BE2C (cell line): Measurements from ENCODE around the gene PKNOX1.

ENCODE experiments used
- DNase-seq: peaks from one replicate; pipeline ENCODE4 v3.0.0-alpha.2; 2020
- H3K27me3 ChIP-seq: fragments of 250-450 bp; sonication (Bioruptor Pico); 2 replicates; pipeline ENCODE4 v1.5.1; 2020; ENCODE audit warnings: mild to moderate bottlenecking
- H3K36me3 ChIP-seq: fragments of 250-450 bp; sonication (Bioruptor Pico); 2 replicates; pipeline ENCODE4 v1.5.1; 2020; ENCODE audit warnings: mild to moderate bottlenecking
- H3K4me1 ChIP-seq: fragments of 250-450 bp; sonication (Bioruptor Pico); 2 replicates; pipeline ENCODE4 v1.5.1; 2020
- H3K4me3 ChIP-seq: 2 replicates; pipeline ENCODE4 v1.5.1; 2011; ENCODE audit warnings: low read depth, low read length
- H3K9me3 ChIP-seq: fragments of 250-450 bp; sonication (Bioruptor Pico); 2 replicates; pipeline ENCODE4 v1.5.1; 2020
- TF ChIP-seq, protein P1 (sequence below): IDR thresholded peaks from 2 replicates; pipeline ENCODE4 v1.5.1; 2012; ENCODE audit warnings: mild to moderate bottlenecking, low read depth, low read length

The PKNOX1 gene

DNA sequence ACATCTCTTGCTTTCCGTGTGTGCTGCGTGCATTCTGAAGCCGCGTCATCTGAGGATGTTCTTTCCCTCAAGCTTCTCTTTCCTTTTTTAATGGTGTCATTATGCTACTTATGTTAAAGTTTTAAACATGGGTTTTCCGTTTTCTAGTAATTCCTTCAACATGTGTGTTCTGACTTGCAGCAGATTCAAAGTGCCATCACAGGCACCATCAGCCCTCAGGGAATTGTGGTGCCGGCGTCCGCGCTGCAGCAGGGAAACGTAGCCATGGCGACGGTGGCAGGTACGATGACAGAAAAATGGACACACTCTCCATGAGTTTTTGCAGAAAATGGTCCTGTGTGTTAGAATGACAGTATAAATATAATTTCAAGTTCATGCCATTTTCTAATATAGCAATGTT lies 42.4 kb downstream of the PKNOX1 start:
- Histone ChIP-seq H3K4me3 (no peak overlapping the region), H3K36me3 (peaks cover 28% of the 10 kb centered on the region), H3K9me3 (no peaks in the 10 kb centered on the region), H3K4me1 (peaks cover 6% of the 10 kb centered on the region), H3K27me3 (no peaks in the 10 kb centered on the region)
- TF ChIP-seq, protein P1, sequence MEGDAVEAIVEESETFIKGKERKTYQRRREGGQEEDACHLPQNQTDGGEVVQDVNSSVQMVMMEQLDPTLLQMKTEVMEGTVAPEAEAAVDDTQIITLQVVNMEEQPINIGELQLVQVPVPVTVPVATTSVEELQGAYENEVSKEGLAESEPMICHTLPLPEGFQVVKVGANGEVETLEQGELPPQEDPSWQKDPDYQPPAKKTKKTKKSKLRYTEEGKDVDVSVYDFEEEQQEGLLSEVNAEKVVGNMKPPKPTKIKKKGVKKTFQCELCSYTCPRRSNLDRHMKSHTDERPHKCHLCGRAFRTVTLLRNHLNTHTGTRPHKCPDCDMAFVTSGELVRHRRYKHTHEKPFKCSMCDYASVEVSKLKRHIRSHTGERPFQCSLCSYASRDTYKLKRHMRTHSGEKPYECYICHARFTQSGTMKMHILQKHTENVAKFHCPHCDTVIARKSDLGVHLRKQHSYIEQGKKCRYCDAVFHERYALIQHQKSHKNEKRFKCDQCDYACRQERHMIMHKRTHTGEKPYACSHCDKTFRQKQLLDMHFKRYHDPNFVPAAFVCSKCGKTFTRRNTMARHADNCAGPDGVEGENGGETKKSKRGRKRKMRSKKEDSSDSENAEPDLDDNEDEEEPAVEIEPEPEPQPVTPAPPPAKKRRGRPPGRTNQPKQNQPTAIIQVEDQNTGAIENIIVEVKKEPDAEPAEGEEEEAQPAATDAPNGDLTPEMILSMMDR = no peak
- DNase-seq = peak; percentile 61

DNA sequence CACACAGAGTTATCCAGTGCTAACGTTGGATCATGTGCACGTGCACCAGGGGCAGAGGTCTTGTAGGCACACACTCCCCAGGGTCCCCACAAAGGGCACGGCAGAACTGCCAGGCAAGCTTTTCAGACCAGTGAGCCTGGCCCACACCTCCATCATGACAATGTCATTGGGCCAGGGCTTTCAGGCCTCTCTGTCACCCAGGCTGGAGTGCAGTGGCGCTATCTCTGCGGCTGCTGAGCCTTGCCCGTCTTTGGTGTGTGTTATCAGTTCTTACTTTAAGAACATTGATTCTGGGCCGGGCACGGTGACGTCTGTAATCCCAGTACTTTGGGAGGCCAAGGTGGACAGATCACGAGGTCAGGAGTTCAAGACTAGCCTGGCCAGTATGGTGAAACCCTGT lies 44.2 kb downstream of the PKNOX1 start:
- peaks cover 24% of the 10 kb centered on the region for H3K36me3 ChIP-seq
- H3K4me3 ChIP-seq = no peak overlapping the region
- peaks cover 6% of the 10 kb centered on the region for H3K4me1 ChIP-seq
- no peaks in the 10 kb centered on the region for H3K9me3 ChIP-seq
- TF ChIP-seq, protein P1 = no peak
- H3K27me3 ChIP-seq = no peaks in the 10 kb centered on the region
- no peak for DNase-seq

DNA sequence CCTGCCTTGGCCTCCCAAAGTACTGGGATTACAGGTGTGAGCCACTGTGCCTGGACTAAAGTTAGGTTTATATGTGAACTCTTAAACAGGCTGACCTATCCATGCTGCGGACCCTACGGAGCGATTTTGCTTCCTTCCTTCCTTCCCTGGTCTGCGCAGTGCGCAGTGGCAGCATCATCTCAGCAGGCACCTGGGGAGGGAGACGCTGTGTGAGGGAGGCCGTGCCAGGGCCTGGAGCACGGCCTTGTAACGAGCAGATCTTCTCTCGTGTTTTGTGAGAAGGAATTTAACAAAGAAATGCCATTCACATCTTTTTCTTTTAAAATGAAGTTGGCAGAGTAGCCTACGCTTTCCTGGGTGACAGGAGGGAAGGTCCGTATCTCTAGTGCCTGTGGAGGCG lies 45.8 kb downstream of the PKNOX1 start:
- Histone ChIP-seq H3K9me3 (no peaks in the 10 kb centered on the region), H3K36me3 (peaks cover 29% of the 10 kb centered on the region), H3K4me1 (peaks cover 6% of the 10 kb centered on the region), H3K27me3 (no peaks in the 10 kb centered on the region), H3K4me3 (no peak overlapping the region)
- DNase-seq = no peak
- TF ChIP-seq, protein P1 = no peak

DNA sequence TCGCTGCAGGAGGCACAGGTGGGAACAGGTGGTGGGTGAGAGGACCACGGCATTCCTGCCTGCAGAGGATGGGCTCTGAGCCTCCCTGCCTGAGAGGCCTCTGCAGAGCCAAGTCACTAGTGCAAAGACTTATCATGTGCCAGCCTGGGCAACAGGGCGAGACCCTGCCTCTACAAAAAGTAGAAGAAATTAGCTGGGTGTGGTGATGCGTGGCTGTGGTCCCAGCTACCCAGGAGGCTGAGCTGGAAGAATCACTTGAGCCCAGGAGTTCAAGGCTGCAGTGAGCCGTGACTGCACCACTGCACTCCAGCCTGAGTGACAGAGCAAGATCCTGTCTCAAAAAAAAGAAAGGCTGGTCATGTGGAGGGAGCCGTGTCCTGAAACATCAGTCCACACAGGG lies 46.4 kb downstream of the PKNOX1 start:
- no peak overlapping the region for H3K4me3 ChIP-seq
- TF ChIP-seq, protein P1 = no peak
- H3K4me1 ChIP-seq = peaks cover 6% of the 10 kb centered on the region
- DNase-seq = no peak
- peaks cover 31% of the 10 kb centered on the region for H3K36me3 ChIP-seq
- no peaks in the 10 kb centered on the region for H3K27me3 ChIP-seq
- H3K9me3 ChIP-seq = no peaks in the 10 kb centered on the region

DNA sequence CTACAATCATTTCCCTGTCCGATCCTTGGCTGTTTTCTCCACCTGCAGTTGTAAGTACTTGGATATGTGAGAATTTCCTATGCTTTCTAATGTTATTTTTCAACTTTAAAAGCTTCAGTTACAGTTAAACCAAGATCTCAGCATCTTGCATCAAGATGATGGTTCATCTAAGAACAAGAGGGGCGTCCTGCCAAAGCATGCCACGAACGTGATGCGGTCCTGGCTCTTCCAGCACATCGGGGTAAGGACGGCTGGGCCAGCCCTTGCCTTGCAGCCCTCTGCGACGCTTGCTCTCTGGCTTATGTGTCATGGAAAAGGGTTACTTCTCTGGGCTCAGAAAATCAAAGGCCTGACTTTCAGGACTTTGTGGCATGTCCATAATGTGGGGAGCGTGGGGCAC lies 46.8 kb downstream of the PKNOX1 start:
- Histone ChIP-seq H3K9me3 (no peaks in the 10 kb centered on the region), H3K4me1 (peaks cover 4% of the 10 kb centered on the region), H3K36me3 (peaks cover 28% of the 10 kb centered on the region), H3K27me3 (no peaks in the 10 kb centered on the region), H3K4me3 (no peak overlapping the region)
- no peak for DNase-seq
- TF ChIP-seq, protein P1 = no peak

DNA sequence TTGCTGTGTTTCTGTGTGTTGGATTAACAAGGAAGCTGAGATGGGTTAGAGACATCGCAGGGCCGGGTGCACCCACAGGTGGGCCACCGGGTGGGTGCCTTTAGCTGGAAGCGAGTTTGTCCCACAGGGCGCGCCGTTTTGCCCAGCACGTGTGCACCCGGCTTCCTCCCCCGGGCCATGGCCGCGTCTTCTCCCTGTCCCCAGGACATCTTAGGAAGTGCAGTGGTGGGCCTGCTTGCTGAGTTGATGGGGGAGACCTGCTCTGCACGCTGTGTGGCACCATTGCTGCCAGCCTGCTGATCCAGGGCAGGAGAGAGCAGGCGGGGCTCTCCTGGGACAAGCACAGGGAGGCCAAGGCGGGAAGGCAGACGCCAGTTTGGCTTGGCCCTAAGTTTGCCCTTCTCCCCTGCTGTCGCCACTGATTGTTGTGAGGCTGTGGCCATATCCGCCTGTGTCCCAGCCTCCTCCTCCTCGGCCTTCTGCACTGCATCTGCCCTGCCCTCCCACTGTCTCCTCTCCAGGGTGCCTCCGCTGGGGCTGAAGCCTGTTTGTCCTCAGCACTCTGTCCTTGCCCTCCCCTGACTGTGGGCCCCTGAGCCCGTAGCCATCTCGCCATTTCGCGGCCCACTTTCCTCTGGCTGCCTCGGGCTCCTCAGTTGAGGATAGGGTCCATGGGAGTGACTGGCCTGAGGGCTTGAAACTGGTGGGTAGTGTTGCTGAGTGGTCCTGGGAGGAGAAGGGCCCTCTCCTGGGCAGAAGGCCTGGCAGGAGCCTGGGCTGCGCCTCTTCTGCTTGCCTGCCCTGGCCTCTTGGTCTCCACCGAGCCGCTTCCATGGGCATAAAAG lies 47.6 kb downstream of the PKNOX1 start:
- no peak for DNase-seq
- H3K9me3 ChIP-seq = no peaks in the 10 kb centered on the region
- no peak overlapping the region for H3K4me3 ChIP-seq
- no peaks in the 10 kb centered on the region; the same call in 1 of the 2 replicates for H3K4me1 ChIP-seq
- no peaks in the 10 kb centered on the region for H3K27me3 ChIP-seq
- TF ChIP-seq, protein P1 = no peak
- H3K36me3 ChIP-seq = peaks cover 23% of the 10 kb centered on the region
